HG02943 (cell line): ENCODE results near the gene TP53.

ENCODE experiments used
- ATAC-seq: cut with Tn5 transposase; IDR thresholded peaks from one replicate; pipeline ENCODE4 v1.9.1; 2021; ENCODE audit warnings: mild to moderate bottlenecking, low read depth, moderate library complexity; ENCODE audit not compliant: unreplicated experiment

TP53 gene

GRCh38 chr17:7707446-7707845, 20.2 kb upstream of the TP53 start:
- ATAC-seq: no peak

GRCh38 chr17:7706631-7707354, 19.5 kb upstream of the TP53 start:
- no peak for ATAC-seq

- ATAC-seq: no peak
Observed at GRCh38 chr17:7705269-7706255, 18.3 kb upstream of the TP53 start.

GRCh38 chr17:7704601-7705268, 17.4 kb upstream of the TP53 start, which contains the start of gene EFNB3:
Gene EFNB3 (plus strand): TSS chr17:7705202. CDS start chr17:7705599, 397 bp downstream.
- ATAC-seq: no peak

- ATAC-seq: no peak
Observed at GRCh38 chr17:7703584-7704479, 16.5 kb upstream of the TP53 start.

- no peak for ATAC-seq
Observed at GRCh38 chr17:7702776-7703175, 15.5 kb upstream of the TP53 start.

GRCh38 chr17:7701681-7702080, 14.4 kb upstream of the TP53 start:
- ATAC-seq: no peak

- ATAC-seq: no peak
Observed at GRCh38 chr17:7700510-7700909, 13.2 kb upstream of the TP53 start.

GRCh38 chr17:7697828-7698588, 10.7 kb upstream of the TP53 start:
- ATAC-seq: no peak

- no peak for ATAC-seq
Observed at GRCh38 chr17:7695586-7695985, 8.3 kb upstream of the TP53 start.

GRCh38 chr17:7688808-7689316, 1.6 kb upstream of the TP53 start:
- ATAC-seq: no peak

- peak; percentile 79 for ATAC-seq
Observed at GRCh38 chr17:7687908-7688807, 868 bp upstream of the TP53 start, which contains the start of gene WRAP53. Gene WRAP53 (plus strand): TSS chr17:7688477. CDS start chr17:7688649, 172 bp downstream.

- peak; percentile 29 for ATAC-seq
Observed at GRCh38 chr17:7686222-7687071, 843 bp downstream of the TP53 start.

GRCh38 chr17:7685533-7686221, 1.6 kb downstream of the TP53 start:
- ATAC-seq: peak; percentile 44

GRCh38 chr17:7684851-7685532, 2.3 kb downstream of the TP53 start:
- ATAC-seq: no peak
